ENCODE measurements around the gene OASL. TPM values are rescaled to one million over a fixed set of nuclear protein-coding genes. Genes with fewer than 3 reads are reported as not detected.

OASL gene
- total RNA-seq, 1 donor: under 0.01 TPM

DNA sequence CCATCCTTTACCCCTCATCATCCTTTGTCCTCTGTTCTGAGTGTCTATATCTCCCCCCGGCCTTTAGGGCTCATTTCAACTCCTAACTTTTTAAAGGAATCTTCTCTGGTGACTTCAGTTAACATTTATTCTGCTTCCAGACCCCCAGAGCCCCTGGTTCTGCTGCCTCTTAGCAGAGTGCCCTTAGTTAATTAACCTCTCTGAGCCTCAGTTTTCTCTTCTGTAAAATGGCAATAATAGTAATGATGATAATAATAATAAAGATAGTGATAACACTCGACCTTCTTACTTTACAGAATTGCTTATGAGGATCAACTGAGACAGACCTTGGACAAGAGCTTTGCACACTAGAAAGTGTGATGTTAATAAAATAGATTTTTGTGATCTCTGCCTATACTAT lies 16.3 kb downstream of the OASL start:
- H3K4me3 ChIP-seq (ENCODE audit: low read depth, low read length): no peak overlapping the region
- TF ChIP-seq, protein P1, sequence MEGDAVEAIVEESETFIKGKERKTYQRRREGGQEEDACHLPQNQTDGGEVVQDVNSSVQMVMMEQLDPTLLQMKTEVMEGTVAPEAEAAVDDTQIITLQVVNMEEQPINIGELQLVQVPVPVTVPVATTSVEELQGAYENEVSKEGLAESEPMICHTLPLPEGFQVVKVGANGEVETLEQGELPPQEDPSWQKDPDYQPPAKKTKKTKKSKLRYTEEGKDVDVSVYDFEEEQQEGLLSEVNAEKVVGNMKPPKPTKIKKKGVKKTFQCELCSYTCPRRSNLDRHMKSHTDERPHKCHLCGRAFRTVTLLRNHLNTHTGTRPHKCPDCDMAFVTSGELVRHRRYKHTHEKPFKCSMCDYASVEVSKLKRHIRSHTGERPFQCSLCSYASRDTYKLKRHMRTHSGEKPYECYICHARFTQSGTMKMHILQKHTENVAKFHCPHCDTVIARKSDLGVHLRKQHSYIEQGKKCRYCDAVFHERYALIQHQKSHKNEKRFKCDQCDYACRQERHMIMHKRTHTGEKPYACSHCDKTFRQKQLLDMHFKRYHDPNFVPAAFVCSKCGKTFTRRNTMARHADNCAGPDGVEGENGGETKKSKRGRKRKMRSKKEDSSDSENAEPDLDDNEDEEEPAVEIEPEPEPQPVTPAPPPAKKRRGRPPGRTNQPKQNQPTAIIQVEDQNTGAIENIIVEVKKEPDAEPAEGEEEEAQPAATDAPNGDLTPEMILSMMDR (IDR thresholded peaks at IDR 0.05; ENCODE audit: insufficient read depth, low read depth, low read length): no peak
- no peak for DNase-seq (ENCODE audit: low read depth)

DNA sequence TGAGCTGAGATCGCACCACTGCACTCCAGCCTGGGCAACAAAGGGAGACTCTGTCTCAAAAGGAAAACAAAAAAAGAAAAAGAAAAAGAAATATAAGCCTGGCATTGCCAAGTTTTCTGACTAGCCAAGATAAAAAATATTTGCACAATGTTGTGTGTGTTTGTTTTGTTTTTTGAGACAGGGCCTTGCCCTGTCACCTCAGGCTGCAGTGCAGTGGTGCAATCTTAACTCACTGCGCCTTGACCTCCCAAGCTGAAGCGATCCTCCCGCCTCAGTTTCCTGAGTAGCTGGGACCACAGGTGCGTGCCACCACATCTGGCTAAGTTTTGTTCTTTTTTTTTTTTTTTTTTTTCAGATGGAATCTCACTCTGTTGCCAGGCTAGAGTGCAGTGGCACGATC lies 17.3 kb downstream of the OASL start:
- no peak overlapping the region for H3K4me3 ChIP-seq (ENCODE audit: low read depth, low read length)
- TF ChIP-seq, protein P1 (IDR thresholded peaks at IDR 0.05; ENCODE audit: insufficient read depth, low read depth, low read length): no peak
- DNase-seq (ENCODE audit: low read depth): no peak

DNA sequence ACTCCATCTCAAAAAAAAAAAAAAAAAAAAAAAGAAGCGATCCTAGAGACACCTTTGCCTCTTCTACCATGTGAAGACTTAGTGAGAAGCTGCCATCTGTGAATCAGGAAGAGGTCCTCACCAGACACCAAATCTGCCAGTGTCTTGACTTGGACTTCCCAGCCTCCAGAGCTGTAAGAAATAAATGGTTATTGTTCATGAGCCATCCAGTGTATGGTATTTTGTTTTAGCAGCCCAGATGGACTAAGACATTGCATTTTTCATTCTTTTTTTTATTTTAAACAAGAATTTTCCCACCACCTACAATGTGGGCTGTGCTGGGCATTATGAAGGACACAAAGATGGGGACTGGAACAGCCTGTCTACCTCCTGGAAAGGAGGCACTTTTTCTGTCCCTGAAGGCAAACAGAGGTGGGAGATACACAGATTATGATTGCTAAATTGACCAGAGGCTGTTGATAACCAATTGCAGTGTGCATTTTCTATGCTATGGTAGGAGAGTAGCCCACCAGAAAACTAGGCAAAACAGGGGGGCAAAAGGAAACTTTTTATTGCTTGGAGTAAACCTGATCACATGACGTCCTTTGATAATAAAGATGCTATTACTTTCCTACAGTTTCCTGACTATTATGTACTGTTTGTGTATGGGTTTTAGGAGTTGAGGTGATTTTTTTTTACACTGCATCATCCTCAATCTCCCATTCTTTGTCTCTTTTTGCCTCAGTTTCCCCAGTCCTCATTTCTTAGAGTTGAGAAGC lies 20.0 kb downstream of the OASL start:
- H3K4me3 ChIP-seq (ENCODE audit: low read depth, low read length): no peak overlapping the region
- TF ChIP-seq, protein P1 (IDR thresholded peaks at IDR 0.05; ENCODE audit: insufficient read depth, low read depth, low read length): no peak

DNA sequence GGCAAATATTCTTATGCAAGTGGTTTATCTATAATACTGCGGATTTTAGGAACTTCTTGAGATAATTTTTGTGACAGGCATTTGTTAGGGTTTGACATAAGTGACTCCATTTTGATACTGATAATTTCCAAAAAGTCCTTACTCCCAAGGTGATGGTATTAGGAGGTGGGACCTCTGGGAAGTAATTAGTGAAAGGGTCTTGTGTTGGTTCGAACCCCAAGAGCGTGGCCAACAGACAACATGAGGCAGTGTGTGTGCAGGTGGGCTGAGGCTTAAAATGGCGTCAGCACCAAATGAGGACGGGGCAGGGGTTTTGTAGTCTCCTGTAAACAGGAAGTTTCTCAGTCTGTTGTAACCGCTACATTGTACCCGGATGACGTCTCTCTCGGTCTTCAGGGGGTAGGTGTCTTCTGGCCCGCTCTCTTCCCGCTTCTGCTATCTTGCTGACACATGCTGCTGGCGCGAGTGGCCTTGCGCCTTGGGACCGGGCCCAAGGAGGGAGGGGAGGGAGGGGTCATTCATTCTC lies 21.0 kb downstream of the OASL start:
- TF ChIP-seq, protein P1 (IDR thresholded peaks at IDR 0.05; ENCODE audit: insufficient read depth, low read depth, low read length): no peak
- H3K4me3 ChIP-seq (ENCODE audit: low read depth, low read length): no peak overlapping the region
- no peak for DNase-seq (ENCODE audit: low read depth)

More for the DNA sequence above, 20.0 kb downstream of the OASL start:
- DNase-seq (ENCODE audit: low read depth): no peak

DNA sequence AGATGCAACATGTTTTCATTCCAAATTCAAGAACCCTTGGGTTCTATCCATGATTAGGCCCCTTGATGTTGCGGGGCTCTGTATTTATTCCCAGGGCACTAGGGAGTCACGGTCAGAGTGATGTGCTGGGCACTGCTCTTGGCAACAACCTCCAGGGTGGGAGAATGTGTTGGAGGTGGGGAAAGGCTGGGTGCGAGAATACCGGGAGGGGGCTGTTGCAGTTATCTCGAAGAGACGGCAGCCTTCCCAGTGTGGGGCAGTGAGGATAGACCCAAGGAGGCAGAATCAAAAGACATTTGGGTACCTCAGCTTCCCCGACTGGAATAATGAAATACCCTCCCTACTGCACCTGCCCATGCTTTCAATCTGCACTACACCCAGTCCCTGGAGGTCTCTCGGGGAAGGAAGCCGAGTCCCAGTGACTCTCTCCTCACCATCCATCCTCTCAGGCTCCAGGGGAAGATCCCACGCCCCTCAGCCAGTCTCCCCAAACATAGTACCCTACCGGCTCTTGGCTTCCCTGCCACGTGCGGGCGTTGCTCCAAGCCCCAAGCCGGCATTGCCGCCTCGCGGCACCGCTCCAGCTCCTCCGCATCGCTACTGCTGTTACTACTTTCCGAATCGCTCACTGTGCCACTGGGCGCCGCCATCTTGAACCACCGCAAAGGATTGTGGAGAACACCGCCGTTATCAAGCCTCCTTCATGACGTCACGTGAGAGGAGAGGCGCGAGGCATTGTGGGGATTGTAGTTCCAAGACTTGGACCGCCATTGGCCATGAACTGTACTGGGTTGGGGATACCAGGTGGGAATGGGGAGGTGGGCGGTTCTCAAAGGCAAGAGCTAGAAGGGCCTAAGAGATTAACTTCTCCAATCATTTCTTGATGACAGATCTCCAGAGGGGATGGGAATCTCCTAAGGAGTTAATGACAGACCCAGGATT lies 22.9 kb downstream of the OASL start, which contains the start of gene C12orf43:
TSS of gene C12orf43 (minus strand) at position 663 of the 942 bp plus-strand sequence. CDS start at position 650, 13 bp downstream.
- peak; percentile 90 for DNase-seq (ENCODE audit: low read depth)
- TF ChIP-seq, protein P1 (IDR thresholded peaks at IDR 0.05; ENCODE audit: insufficient read depth, low read depth, low read length): no peak

DNA sequence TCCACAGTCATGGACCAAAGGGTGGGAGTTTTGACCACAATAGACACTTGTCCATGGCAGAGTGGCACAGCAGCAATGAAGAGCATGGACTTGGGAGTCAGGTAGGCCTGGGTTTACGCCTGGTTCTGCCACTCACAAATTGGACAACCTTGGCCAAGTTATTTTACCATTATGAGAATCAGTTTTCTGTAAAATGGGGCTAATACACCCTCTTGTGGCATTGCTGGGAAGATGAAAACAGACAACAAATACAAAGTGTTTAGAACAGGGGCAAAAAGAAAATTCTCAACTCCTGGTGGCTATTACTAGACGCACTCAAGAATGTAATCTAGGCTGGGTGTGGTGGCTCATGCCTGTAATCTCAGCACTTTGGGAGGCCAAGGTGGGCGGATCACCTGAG lies 25.3 kb downstream of the OASL start:
- H3K4me3 ChIP-seq (ENCODE audit: low read depth, low read length): no peak overlapping the region
- TF ChIP-seq, protein P1 (IDR thresholded peaks at IDR 0.05; ENCODE audit: insufficient read depth, low read depth, low read length): no peak
- no peak for DNase-seq (ENCODE audit: low read depth)

More for the DNA sequence above, 22.9 kb downstream of the OASL start, which contains the start of gene C12orf43:
- H3K4me3 ChIP-seq (ENCODE audit: low read depth, low read length): peak within 1 kb of the TSS; percentile 67

Measured in fibroblast of villous mesenchyme (primary cell).